Keratinocyte (primary cell): ENCODE results near the gene PARD3B.

Source experiments
- CTCF ChIP-seq, 3 experiments: IDR thresholded peaks in 1 of 3; conservative IDR thresholded peaks in 1 of 3; optimal IDR thresholded peaks in 1 of 3; 2 replicates in 2 of 3; 3 replicates in 1 of 3; pipeline versions ENCODE3 to v1.5.1; 2011; ENCODE audit warnings: low read length in 3 of 3, mild to moderate bottlenecking in 3 of 3, moderate library complexity in 2 of 3, control low read depth in 1 of 3, inconsistent platforms in 1 of 3; ENCODE audit not compliant: insufficient read depth in 2 of 3; ENCODE audit errors: extremely low read depth in 1 of 3
- EZH2 ChIP-seq: IDR thresholded peaks from one replicate; pipeline ENCODE4 v1.6.1; 2012; ENCODE audit warnings: inconsistent platforms, mild to moderate bottlenecking, low read length, moderate library complexity

- TF ChIP-seq CTCF (optimal IDR thresholded peaks at IDR 0.05 in 1 of 3, IDR thresholded peaks at IDR 0.05 in 1 of 3, conservative IDR thresholded peaks at IDR 0.05 in 1 of 3; ENCODE audit: extremely low read depth in 1 of 3, insufficient read depth in 2 of 3, low read length in 3 of 3) (no peak), EZH2 (no peak)
Observed at GRCh38 chr2:204667990-204668389, 122.7 kb downstream of the PARD3B start.
